Thymus (tissue), 11 donors: ENCODE measurements around the gene MAX. TPM values are rescaled to one million over a fixed set of nuclear protein-coding genes. Genes with fewer than 3 reads are reported as not detected.

ENCODE experiments used
- DNase-seq, 9 donors: peaks; one replicate each; pipeline ENCODE4 v3.0.0-alpha.2; 2013; ENCODE audit warnings: low spot score in 9 of 9, low read depth in 6 of 9, missing footprints in 1 of 9
- H3K27ac ChIP-seq, 2 donors: one replicate each; pipeline ENCODE4 v1.5.1; 2013; ENCODE audit warnings: control low read depth in 1 of 2, low read depth in 1 of 2, low read length in 1 of 2, mild to moderate bottlenecking in 1 of 2, moderate library complexity in 1 of 2
- H3K27me3 ChIP-seq, 2 donors: one replicate each; pipeline ENCODE4 v1.5.1; 2013; ENCODE audit warnings: low read length in 1 of 2; ENCODE audit not compliant: control insufficient read depth in 2 of 2, insufficient read depth in 1 of 2
- H3K36me3 ChIP-seq, 2 donors: one replicate each; pipeline ENCODE4 v1.5.1; 2013; ENCODE audit warnings: low read length in 1 of 2, mild to moderate bottlenecking in 1 of 2, moderate library complexity in 1 of 2; ENCODE audit not compliant: control insufficient read depth in 2 of 2, insufficient read depth in 2 of 2
- H3K4me1 ChIP-seq, 2 donors: one replicate each; pipeline ENCODE4 v1.5.1; 2013; ENCODE audit warnings: low read length in 2 of 2; ENCODE audit not compliant: control insufficient read depth in 2 of 2, insufficient read depth in 2 of 2
- H3K4me3 ChIP-seq, 2 donors: one replicate each; pipeline ENCODE4 v1.5.1; 2013; ENCODE audit warnings: low read length in 2 of 2, control low read depth in 1 of 2, mild to moderate bottlenecking in 1 of 2
- H3K9me3 ChIP-seq, 2 donors: one replicate each; pipeline ENCODE4 v1.5.1; 2013; ENCODE audit warnings: low read length in 1 of 2, mild to moderate bottlenecking in 1 of 2; ENCODE audit not compliant: control insufficient read depth in 2 of 2, insufficient read depth in 1 of 2
- WGBS: extraction: QIAGEN DNeasy Blood & Tissue Kit; methylation state at CpG from one replicate; pipeline ENCODE4 v1.1.7; 2013; 5-methylcytosine and 5-hydroxymethylcytosine counted together
- polyA plus RNA-seq: library from polyadenylated mRNA; stranded (reverse); fragments of 200-250 nt; gene quantifications from one replicate; pipeline ENCODE4 v1.2.3, GENCODE V29; 2013
- total RNA-seq: library from RNA; stranded (reverse); fragments of 120-200 nt; gene quantifications from one replicate; pipeline ENCODE4 v1.2.4, GENCODE V29; 2013
- donor health status: healthy.

The MAX gene
- total and polyA plus RNA-seq, 2 donors, result 61.5 to 104 TPM

DNA sequence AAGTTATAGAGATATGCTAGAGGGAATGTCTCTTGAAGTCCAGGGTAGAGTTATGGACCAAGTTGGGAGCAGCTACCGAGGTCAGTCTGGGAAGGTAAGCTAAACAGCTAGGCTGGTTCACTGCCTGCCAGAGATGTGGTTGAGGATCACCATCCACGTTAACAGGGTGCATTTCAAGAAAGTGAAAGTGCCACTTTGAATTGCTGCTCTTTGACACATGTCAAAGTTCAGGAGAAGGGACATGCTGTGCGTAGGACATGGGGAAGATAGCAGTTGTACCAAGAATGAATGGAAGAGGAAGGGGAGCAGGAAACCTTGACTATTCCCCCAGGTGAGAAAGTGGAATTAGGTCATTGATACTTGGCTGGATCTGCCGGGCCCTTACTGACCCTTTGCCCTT, 49.5 kb downstream of the MAX start:
- Histone ChIP-seq H3K27ac (no peak overlapping the region), H3K4me1 (no peaks in the 10 kb centered on the region), H3K36me3 (peaks cover 21 to 29% of the 10 kb centered on the region in 2 donors), H3K9me3 (no peaks in the 10 kb centered on the region), H3K4me3 (no peak overlapping the region), H3K27me3 (no peaks in the 10 kb centered on the region)
- 92% methylated on average over 4 of the region's 4 CpGs for WGBS
- no peak for DNase-seq

DNA sequence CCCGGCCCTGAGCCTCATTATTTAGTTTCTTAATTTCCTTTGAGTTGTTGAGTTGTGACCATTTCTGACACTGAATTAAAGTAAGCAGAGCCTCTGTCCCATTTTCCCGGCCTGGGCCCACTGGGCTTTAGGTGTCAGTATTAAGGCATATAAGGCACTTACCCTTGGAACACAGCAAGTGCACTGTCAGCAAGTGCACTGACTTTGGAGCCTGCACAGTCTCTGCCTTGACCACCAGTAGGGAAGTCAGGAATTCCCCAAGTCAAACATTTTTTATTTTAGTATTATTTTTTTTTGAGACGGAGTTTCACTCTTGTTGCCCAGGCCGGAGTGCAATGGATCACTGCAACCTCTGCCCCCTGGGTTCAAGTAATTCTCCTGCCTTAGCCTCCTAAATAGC, 56.6 kb downstream of the MAX start:
- 99% methylated on average over 4 of the region's 4 CpGs for WGBS
- H3K4me1 ChIP-seq, result peaks cover 0 to 23% of the 10 kb centered on the region in 2 donors
- H3K36me3 ChIP-seq, result peaks cover 32 to 36% of the 10 kb centered on the region in 2 donors
- H3K27me3 ChIP-seq, result no peaks in the 10 kb centered on the region
- H3K9me3 ChIP-seq, result no peaks in the 10 kb centered on the region
- no peak for DNase-seq
- no peak overlapping the region for H3K4me3 ChIP-seq
- H3K27ac ChIP-seq, result no peak overlapping the region

DNA sequence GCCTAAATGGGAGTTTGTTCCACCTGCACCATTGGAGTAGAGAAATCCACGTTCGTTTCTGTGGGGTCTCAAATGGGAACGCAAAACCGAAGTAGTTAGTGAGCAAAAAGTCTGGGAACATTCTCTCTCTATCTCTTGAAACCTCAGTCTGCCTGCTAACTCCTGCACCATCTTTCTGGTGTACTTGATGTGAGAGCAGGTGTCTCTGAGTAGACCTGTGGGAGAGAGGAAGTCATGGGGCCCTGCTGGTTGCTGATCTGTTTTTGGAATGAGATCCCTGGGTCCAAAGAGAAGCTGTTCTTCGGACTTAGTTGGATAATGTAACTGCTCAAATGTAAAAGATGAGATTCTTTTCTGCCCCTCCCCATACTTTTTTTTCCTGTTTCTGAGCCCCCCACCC, 57.3 kb downstream of the MAX start:
- Histone ChIP-seq H3K4me3 (no peak overlapping the region), H3K4me1 (peaks cover 0 to 23% of the 10 kb centered on the region in 2 donors), H3K36me3 (peaks cover 32 to 36% of the 10 kb centered on the region in 2 donors), H3K27ac (peak overlapping the region in 1 of 2 donors; percentile 66), H3K9me3 (no peaks in the 10 kb centered on the region), H3K27me3 (no peaks in the 10 kb centered on the region)
- WGBS, result 84% methylated on average over 5 of the region's 5 CpGs
- peak in 1 of 9 donors; percentile 34 for DNase-seq

DNA sequence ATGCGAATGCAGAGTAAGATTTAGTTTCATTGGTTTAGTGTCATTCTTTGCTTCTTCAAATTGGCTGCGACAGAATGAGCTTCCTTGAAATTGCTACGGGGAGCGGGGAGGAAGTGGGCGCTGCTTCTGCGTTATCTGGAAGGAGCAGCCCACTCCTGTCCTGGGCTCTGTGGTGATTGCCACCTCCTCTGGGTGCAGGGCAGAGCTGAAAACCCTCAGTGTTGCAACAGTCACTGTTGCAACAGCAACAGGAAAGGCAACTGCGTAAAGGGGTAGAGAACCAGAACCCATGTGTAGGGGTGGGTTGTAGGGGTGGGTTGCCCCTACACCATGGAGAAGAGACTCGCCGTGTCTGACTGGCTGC, 57.7 kb downstream of the MAX start:
- peaks cover 32 to 36% of the 10 kb centered on the region in 2 donors for H3K36me3 ChIP-seq
- no peaks in the 10 kb centered on the region for H3K27me3 ChIP-seq
- H3K4me1 ChIP-seq, result peaks cover 0 to 23% of the 10 kb centered on the region in 2 donors
- H3K9me3 ChIP-seq, result no peaks in the 10 kb centered on the region
- WGBS, result 29% methylated on average over 9 of the region's 9 CpGs
- H3K4me3 ChIP-seq, result no peak overlapping the region
- peak in 2 of 9 donors; percentile 45 to 51 for DNase-seq
- H3K27ac ChIP-seq, result peak overlapping the region in 1 of 2 donors; percentile 66

DNA sequence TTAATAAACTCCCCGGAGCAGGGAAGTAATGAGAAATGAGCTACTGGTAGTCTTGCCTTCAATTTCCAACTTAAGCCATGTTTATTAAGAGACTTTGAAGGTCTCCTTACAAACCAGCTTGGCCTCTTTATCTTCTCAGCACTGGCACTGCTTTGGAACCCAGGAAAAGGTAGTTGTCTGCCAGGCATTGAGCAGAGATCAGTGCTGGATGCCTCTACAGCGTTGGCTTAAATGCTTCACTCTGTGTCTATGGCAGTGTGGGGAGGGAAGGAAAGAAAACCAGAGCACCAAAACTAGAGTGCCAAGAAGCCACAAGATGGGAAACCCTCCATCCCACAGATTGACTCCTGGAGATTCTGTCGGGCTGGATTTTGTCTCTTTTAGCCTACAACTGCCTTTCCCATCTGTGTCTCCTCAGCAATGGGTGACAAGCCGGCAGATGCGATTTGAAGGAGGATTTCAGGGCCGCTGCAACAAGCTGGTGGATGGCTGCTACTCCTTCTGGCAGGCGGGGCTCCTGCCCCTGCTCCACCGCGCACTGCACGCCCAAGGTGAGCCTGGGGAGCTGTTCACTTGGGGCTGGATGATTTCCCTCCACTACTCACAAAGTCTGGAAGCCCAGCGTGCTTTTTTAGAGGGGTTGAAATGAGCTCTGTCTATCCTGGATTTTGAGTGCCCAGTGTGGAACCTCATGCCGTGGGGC, 58.3 kb downstream of the MAX start:
- 85% methylated on average over 12 of the region's 12 CpGs for whole genome bisulfite sequencing
- Histone ChIP-seq H3K4me1 (peaks cover 0 to 23% of the 10 kb centered on the region in 2 donors), H3K4me3 (no peak overlapping the region), H3K36me3 (peaks cover 35 to 36% of the 10 kb centered on the region in 2 donors), H3K9me3 (no peaks in the 10 kb centered on the region), H3K27me3 (no peaks in the 10 kb centered on the region), H3K27ac (peak overlapping the region in 1 of 2 donors; percentile 61)
- no peak for DNase-seq

DNA sequence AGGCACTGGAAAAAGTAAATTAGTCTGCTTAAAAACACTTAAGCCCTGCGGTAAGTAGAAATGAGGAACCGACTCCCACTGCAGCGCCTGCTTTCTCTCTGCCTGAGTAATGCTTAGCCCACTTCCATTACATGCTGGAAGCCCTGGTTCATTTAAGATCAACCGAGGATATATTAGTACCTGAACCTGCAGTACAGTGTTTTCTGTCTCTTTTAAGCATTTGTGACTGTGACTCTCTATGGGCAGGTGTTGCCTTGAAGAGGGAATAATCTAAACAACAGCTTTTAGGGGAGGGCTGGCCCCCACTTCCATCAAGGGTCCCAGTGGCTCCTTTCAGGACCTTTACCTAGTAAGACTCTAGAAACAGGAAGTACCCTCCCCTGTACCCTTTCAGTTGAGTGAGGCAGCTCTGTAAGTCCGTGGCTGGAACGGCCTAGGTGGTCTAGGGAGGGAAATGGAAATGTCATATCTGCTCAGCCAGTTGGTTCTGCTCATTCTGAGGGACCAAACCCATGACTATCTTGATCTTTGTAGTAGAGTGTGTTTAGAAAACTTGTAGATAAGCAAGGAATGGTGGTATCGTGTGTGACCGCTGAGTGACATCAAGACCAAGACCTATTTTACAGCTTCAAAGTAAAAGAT, 59.5 kb downstream of the MAX start:
- Histone ChIP-seq H3K27me3 (no peaks in the 10 kb centered on the region), H3K9me3 (no peaks in the 10 kb centered on the region), H3K4me3 (no peak overlapping the region), H3K27ac (peak overlapping the region in 1 of 2 donors; percentile 5), H3K4me1 (peaks cover 0 to 23% of the 10 kb centered on the region in 2 donors), H3K36me3 (peaks cover 34 to 35% of the 10 kb centered on the region in 2 donors)
- WGBS, result 46% methylated on average over 8 of the region's 8 CpGs
- peak in 1 of 9 donors; percentile 27 for DNase-seq

DNA sequence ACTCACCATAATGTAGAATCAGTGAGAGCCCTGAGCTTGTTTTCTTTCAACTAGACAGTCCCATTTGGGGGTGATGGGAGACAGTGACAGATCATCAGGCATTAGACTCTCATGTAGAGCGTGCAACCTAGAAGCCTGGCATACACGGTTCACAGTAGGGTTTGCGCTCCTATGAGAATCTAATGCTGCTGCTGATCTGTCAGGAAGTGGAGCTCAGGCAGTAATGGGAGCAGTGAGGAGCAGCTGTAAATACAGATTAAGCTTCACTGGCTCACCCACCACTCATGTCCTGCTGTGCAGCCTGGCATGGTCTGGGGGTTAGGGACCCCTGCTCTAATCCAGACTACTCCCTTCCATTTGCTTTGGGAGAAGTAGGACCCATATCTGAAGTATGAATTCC, 60.0 kb downstream of the MAX start:
- peaks cover 0 to 23% of the 10 kb centered on the region in 2 donors for H3K4me1 ChIP-seq
- no peak overlapping the region for H3K4me3 ChIP-seq
- H3K27me3 ChIP-seq, result no peaks in the 10 kb centered on the region
- H3K36me3 ChIP-seq, result peaks cover 36 to 38% of the 10 kb centered on the region in 2 donors
- no peak overlapping the region for H3K27ac ChIP-seq
- H3K9me3 ChIP-seq, result no peaks in the 10 kb centered on the region
- no peak for DNase-seq
- WGBS, result 91% methylated on average over 3 of the region's 3 CpGs

DNA sequence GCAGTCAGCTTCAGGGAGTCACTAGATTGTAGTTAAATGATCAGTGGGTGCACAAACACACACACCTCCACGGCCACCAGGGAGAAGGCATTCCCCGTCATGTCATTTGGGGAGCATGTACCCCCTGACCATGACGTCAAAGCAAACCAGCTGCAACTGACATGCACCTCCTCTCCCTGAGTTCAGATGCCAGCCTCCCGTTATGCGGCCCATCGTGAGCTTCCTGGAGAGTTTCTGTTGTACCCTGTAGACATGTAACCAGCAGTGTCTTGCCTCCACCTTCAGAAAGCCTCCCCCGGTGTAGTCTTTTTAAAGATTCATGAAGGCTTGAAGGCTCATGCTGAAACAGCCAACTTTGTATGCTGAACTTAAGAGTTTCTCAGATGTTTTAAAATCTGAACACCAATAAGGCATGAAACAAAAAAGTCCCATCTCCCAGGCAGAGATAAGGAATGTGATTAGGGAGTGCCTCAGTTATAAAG, 60.8 kb downstream of the MAX start:
- Histone ChIP-seq H3K4me1 (peaks cover 0 to 23% of the 10 kb centered on the region in 2 donors), H3K36me3 (peaks cover 33 to 37% of the 10 kb centered on the region in 2 donors), H3K9me3 (no peaks in the 10 kb centered on the region), H3K4me3 (no peak overlapping the region), H3K27me3 (no peaks in the 10 kb centered on the region), H3K27ac (no peak overlapping the region)
- 97% methylated on average over 7 of the region's 7 CpGs for WGBS
- DNase-seq, result no peak

DNA sequence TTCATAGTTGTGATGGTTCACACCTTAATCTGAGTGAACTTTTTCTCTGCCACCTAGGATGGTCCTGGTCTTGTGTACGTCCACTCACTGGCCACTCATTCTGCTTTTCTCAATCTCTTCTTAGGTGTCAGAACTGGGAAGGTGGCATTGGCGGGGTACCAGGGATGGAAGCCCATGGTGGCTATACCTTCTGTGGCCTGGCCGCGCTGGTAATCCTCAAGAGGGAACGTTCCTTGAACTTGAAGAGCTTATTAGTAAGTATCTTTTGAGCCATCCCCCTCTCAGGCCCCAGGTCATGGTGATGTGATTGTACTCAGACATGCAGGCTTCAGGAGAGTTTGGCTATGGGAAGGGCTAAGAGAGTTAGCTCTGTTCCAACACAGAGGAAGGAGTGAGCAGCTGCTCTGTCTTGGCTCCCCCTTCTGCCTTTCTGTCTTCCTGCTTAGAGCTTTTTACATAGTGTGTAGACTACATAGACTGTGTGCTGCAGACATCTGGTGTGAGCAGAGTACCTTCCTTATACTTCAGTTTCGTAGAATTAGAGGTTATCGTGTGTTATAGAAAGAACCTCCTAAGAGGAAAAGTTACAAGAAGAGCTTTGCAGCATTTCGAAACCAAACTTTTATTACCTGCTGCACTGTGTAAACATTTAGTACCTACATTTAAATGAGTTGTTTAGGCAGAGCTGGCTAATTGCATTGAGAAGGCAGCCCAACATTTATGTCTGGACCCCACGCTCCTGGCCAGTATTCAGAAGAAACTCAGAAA, 61.5 kb downstream of the MAX start:
- peaks cover 0 to 23% of the 10 kb centered on the region in 2 donors for H3K4me1 ChIP-seq
- H3K9me3 ChIP-seq, result no peaks in the 10 kb centered on the region
- WGBS, result 98% methylated on average over 9 of the region's 9 CpGs
- H3K27ac ChIP-seq, result no peak overlapping the region
- H3K36me3 ChIP-seq, result peaks cover 30 to 35% of the 10 kb centered on the region in 2 donors
- H3K27me3 ChIP-seq, result no peaks in the 10 kb centered on the region
- H3K4me3 ChIP-seq, result no peak overlapping the region
- DNase-seq, result no peak
